HG03108 (cell line): ENCODE data around the gene OR52J3.
"Not testable (repeated sequence)": the region's sequence is repeated elsewhere in the genome, so short reads cannot be mapped to it uniquely, and the experiment has no call there.

Source experiments
- ATAC-seq: cut with Tn5 transposase; IDR thresholded peaks from one replicate; pipeline ENCODE4 v1.9.1; 2021; ENCODE audit warnings: moderate library complexity; ENCODE audit not compliant: unreplicated experiment

Gene OR52J3

DNA sequence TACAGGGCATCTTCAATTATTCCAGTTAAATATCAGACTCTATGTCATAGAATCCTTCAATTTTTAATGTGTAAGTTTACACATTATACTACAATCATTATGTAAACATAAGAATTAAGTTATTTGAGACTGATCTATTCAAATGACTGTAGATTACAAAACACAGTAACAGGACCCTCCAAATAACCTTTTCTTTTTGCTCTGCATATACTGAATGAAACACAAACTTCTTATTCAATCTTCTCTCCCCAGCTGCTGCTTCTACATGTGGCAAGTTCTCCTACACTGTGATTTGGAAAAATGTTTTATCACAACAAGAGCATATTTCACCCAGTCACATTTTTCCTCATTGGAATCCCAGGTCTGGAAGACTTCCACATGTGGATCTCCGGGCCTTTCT is at the start of gene OR52J3:
Gene OR52J3 (plus strand): TSS at position 301 of the 400 bp plus-strand sequence. CDS start 0 bp downstream, at position 301.
- no peak for ATAC-seq

DNA sequence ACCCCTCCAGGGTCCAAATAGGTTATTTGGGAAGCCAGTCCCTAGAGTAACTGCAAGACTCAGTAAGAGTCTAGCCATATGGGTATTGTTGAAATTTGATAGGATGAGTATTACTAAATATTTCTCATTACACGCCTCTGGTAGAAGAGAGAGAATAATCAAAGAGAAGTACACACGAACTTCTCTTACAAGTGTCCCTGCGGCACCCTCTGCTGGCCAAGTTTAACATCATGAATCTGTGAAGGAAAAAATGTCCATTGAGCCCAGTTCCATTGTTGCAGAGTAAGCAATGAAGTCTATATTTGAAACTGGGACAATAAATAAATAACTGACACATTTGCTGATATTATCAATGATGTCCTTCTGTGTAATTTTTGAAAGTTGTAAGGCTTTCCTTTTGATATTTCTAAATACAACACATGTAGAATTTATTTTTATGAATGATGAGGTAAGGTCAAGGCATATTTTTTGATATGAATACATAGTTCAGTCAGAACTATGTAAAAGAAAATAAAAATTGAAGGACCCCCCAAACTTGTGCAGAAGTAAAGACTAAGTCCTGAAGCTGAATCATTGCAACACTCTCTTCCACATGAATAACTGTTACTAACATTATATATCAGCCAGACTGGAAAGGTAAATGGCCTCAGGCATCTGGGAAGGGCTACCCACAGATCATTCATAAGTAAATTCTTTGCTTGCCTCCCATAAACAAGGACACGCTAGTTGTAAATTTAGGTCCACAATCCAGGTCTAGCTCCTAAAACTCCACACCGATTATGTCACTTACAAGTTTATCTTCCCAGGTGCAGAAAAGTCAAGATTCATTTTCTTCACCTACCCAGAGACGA is 41.7 kb upstream of the OR52J3 start:
- ATAC-seq = no peak

GRCh38 chr11:5007561-5007960 is 38.8 kb upstream of the OR52J3 start:
- ATAC-seq = no peak

DNA sequence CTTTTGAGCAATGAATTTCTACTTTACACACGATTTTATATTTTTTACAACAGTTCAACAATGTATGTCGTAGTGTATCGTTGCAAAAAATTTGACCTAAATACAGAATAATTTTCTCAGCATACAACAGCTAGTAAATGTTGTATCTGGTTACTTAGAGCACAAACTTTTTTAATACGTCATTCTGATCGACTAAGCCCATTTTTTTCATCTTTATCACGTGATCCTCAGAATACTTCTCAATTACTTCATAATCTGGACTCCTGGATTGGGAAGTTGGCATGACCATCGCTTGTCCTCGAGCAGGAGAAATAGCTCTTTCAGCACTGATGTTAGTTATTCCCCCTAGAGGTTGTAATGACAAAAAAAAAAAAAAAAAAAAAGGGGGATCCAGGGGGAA is 35.1 kb upstream of the OR52J3 start:
- no peak for ATAC-seq

DNA sequence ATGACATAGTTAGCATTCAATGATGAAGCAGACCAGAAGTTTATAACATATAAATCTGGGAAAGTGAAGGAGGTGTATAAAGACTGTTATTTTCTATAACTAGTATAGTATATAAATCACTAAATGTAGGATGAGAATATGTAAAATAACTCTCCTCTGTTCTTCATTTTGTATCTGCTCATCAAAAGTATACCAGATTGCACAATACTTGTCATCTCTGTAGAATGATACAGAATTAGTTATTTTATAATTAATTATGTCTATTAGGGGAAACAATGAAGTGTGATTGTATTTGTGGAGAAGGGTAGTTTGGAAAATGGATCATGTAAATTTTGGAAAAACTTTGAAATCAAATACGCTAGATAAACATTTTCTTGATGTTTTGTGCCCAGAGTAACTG is 33.3 kb upstream of the OR52J3 start:
- no peak for ATAC-seq

- ATAC-seq = no peak
These were observed 24.3 kb upstream of the OR52J3 start for GRCh38 chr11:5021996-5022395.

DNA sequence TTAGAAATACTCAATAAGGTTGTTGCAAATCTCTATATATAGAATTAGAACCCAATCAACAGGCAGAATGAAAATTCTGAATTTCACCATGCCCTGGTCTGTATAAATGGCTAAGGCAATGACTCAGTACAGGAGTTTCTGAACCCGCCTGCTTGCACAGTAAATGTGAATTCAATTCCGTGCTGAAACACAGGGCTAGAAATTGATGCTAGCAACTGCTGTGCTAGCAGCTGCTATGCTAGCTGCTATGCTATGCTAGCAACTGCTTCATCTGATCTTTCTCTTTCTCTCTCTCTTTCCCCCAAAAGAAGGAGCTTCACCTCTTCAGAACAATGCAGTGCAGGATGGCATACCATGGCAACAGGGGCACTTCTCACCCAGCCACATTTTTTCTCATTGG is 9.7 kb upstream of the OR52J3 start:
- no peak for ATAC-seq

GRCh38 chr11:5037926-5038325 is 8.4 kb upstream of the OR52J3 start:
- ATAC-seq = no peak

DNA sequence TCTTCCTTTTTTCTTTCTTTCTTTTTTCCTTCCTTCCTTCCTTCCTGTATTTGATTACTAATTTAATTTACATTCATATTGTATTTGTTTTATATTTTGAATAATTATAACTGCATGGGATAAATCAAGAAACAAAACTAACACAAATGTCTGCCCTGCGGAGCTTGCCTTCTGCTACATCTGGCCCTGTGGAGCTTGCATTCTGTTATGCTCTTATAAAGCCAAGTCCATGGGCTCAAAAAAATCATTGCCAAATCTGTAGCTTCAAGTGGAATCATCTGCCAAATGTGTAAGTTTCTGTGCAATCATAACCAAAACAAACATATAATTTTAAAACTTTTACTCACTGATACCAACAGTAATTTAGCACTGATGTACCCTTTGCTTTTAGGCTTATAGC is 8.0 kb upstream of the OR52J3 start:
- ATAC-seq = no peak

DNA sequence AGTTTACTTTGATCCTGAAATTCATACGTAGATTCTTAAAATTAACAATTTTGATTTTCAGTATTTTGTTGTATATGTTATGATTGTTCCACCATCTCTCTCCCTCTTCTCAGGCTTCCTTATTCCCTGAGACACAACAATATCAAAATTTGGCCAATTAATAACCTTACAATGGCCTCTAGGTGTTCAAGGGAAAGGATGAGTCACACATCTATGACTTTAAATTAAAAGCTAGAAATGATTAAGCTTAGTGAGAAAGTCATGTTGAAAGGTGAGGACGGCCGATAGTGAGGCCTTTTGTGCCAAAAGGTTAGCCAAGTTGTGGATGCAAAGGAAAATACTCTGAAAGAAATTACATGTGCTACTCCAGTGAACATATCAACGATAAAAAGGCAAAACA is 5.5 kb upstream of the OR52J3 start:
- ATAC-seq = no peak

GRCh38 chr11:5042091-5042490 is 4.2 kb upstream of the OR52J3 start:
- ATAC-seq = no peak

- ATAC-seq = no peak
These were observed 2.9 kb upstream of the OR52J3 start for GRCh38 chr11:5043380-5043779.

- no peak for ATAC-seq
These were observed 516 bp downstream of the OR52J3 start for GRCh38 chr11:5046754-5047330.

DNA sequence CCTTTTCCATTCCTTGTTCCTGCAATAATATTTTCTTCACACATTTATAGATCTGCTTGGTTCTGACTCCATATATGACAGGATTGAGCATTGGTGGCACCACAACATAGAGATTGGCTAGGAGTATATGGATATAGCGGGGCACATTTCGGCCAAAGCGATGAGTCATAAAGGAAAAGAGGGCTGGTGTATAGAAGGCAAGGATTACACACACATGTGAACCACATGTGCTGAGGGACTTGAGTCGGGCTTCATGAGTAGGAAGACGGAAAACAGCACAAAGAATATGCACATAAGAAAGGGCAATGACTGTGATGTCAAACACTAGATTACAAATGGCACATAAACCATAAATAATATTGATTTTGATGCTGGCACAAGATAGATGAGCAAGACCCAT is 12.4 kb downstream of the OR52J3 start:
- ATAC-seq = not testable (repeated sequence)

- no peak for ATAC-seq
These were observed 13.1 kb downstream of the OR52J3 start, which contains the start of gene OR52E2 for GRCh38 chr11:5059391-5059790. Gene OR52E2, minus strand, starts transcription at chr11:5059627. Its CDS starts 0 bp downstream, at chr11:5059627.

GRCh38 chr11:5065027-5065426 is 18.7 kb downstream of the OR52J3 start:
- no peak for ATAC-seq

DNA sequence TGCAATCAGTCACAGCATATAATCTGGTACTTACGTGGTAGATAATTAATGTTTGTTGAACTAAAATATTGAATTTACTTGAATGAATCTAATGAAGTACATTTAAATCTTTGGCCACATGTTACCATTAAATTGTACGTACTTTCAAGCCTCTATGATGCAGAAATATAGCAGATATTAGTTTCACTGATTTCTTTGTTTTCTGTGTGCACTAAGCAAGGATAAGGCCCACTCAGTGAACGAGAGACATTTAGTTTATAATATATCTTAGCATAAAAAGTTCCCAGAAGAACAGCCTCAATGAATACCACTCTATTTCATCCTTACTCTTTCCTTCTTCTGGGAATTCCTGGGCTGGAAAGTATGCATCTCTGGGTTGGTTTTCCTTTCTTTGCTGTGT is 22.9 kb downstream of the OR52J3 start, which contains the start of gene OR52E1:
Gene OR52E1 (plus strand): TSS at position 301 of the 400 bp plus-strand sequence.
- ATAC-seq = no peak

GRCh38 chr11:5071799-5072198 is 25.5 kb downstream of the OR52J3 start:
- no peak for ATAC-seq

GRCh38 chr11:5081405-5081804 is 35.1 kb downstream of the OR52J3 start:
- no peak for ATAC-seq

DNA sequence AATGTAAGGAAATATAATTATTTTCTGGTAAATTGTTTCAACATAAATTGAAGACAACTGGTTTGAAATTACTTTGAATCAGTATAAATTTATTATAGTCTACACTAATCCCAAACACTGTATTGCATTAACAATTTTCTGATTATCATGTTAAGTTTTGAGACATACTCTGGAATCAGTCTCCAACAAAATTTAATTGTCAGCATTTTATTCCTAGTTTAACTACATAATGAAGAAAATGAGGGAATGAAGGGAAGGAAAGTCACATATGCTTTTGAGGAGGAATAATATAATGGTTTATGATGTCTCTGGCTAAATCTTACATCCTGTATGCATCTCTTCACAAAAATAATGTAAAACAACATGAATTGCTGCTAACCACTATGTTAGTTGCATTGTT is 37.3 kb downstream of the OR52J3 start:
- ATAC-seq = no peak

GRCh38 chr11:5088556-5088955 is 42.2 kb downstream of the OR52J3 start:
- ATAC-seq = no peak

DNA sequence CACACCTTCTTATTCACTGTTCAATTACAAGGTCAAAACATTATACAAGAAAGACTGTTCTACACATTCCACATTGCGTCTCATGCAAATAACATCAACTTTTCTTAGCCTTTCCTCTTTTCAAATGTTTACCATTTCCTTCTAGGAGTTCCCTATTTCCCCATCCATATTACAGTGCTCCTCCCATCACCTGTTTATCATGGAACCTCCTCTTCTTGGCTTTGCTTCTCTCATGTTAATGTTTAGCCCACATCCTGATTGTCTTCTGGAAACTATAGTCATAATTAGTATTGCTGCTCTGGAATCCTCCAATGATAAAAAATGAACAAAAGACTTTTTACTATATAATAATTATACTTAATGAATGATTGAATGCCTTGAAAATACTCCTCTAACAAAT is 44.3 kb downstream of the OR52J3 start:
- no peak for ATAC-seq
